NOMO-1 treated with DMSO at 0.1 percent for 48 hours (cell line): ENCODE measurements around the gene ERP27.

Experiments used
- DNase-seq: peaks from one replicate; lab custom pipeline; 2025; ENCODE audit not compliant: unreplicated experiment; lab: John Stamatoyannopoulos, UW

Gene ERP27

GRCh38 chr12:14937014-14937413 lies 1.3 kb downstream of the ERP27 start:
- no peak for DNase-seq

DNA sequence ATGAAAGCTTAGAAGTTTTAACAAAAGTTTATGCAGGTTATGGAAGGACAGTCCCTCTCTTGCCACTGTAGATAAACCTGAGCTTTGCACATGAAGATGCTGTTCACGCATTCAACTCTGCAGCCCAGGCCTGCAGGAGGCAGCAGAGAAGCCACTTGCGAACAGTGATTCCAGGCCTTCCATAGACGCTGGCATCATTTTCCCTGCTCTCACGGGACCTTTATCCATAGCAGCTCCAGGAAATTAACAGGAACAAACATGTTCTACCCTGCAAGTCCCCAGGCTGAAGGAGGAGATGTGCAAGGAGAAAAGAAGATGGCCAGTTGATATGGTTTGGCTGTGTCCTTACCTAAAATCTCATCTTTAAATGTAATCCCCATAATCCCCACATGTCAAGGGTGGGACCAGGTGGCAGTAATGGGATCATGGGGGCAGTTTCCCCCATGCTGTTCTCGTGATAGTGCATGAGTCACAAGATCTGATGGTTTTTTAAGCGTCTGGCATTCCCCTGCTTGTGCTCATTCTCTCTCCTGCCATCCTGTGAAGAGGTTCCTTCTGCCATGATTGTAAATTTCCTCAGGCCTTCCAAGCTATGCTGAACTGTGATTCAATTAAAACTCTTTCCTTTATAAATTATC lies 2.0 kb downstream of the ERP27 start:
- DNase-seq, result no peak

- DNase-seq, result no peak
Measured at GRCh38 chr12:14935031-14935430, 3.3 kb downstream of the ERP27 start.

- no peak for DNase-seq
Measured at GRCh38 chr12:14934511-14934910, 3.8 kb downstream of the ERP27 start.

DNA sequence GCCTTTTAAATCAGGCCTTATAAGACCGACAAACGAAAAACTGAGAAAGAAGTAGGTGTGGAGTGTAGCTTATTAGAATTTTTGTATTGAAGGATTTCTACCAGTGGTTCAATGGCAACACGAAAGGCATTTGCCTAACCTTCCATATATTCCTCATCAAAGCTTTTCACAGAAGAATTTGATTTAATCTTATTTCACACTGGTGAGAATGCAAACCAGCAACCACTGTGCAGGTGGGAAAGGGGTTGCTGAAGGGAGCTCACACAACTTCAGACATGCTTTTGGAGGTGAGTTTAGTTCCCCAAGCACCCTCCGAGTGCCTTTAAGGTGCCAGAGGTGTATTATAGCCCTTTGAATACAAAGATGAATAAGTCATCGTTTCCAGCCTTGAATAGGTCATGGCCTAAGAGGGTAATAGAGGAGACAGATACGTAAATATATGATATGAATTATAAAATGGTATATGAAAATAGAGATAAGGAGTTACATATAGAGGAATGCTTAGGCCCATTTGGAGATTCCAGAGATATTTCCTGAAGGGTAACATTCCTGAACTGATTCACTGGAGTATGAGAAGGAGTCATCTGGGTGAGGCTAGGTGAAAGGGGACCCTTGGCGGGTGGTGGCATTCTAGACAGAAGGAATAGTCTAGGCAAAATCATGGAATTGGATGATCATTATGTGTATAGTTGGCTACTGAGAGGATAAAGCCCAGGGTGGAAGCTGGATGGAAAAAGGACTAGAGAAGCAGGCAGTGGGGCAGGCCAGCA lies 6.4 kb downstream of the ERP27 start:
- DNase-seq, result no peak

DNA sequence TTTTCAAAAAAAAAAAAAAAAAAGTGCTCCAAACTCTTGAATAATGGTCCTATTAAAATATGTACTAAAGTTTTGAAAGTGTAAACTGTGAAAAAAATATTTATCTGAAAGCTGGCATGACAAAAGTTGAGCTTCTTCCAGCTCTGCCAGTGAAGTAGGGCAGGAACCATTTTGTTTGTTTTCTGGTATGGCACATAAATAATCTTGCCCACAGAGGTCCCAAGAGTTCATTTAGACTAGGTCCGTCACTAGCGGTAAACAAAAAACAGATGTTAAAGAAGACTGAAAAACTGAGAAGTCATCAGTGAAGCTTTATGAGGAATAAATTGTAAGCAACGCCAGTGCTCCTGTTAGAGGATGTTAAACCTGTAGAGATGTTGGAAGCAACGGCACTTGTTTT lies 7.0 kb downstream of the ERP27 start:
- DNase-seq, result no peak

GRCh38 chr12:14930299-14930698 lies 8.0 kb downstream of the ERP27 start:
- DNase-seq, result no peak

DNA sequence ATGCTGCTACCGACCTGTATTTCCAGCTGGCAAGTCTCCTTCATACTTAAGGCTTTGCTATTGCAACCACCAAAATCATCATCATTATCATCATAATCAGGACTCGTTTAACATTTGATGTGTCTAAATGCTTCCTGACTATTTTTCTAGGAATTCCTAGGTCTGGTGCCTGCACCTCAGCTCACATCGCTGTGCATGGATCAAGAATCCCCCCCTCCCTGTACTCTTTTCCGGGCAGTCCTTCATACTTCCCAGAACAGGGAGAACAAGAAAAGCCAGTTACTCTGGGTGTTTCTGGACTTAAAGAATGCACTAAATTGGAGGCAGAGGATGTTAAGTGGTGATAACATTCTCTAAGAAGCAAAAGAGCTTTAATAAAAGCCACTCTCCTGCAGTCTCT lies 9.4 kb downstream of the ERP27 start:
- no peak for DNase-seq

DNA sequence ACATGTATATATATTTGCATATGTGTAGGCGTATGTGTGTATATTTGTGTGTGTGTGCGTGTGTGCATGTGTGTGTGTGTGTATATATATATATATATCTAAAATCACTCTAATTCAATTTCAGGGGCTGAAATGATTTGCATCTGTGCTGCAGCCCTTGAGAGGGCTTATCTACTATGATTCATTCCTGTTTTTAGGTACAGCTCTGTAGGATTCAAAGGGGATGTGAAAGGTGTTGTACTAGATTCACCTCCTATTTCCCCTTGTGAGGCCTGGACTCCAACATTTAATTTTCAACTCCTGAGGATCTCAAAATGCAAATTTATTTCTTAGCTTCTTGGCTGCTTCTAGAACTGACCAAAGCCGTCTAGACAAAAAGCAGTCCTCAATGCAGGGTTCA lies 11.1 kb downstream of the ERP27 start:
- no peak for DNase-seq

- DNase-seq, result no peak
Measured at GRCh38 chr12:14924541-14924940, 13.8 kb downstream of the ERP27 start.

DNA sequence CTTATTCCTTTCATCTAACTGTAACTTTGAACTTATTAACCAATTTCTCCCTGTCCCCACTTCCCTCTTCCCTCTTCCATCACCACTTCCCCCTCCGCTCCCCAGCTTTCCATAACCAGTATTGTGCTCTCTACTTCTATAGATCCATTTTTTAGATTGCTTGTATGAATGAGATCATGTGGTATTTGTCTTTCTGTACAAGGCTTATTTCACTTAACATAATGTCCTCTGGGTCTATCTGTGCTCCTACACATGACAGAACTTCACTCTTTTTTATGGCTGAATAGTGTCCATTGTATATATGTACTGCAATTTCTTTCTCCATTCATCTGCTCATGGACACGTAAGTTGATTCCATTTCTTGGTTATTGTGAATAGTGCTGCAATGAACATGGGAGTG lies 14.4 kb downstream of the ERP27 start:
- no peak for DNase-seq

DNA sequence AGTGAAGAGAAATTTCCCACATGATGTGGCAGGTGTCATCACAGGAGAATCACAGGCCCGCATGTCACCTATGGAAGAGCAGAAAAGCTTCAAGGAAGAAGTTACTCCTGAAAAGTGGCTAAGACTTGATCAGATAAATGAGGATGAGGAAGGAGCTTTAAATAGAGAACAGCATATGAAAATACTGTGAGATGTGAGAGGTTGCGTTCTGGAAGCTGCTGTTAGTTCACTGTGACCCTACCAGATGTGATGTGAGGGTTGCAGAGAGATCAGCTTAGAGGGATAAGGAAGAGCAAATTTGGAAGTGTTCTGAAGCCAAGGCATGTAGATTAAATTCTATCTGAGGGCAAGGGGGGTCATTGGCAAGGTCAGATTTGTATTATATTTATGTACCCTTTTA lies 17.1 kb downstream of the ERP27 start:
- DNase-seq, result no peak

GRCh38 chr12:14920475-14921126 lies 17.7 kb downstream of the ERP27 start:
- DNase-seq, result no peak

DNA sequence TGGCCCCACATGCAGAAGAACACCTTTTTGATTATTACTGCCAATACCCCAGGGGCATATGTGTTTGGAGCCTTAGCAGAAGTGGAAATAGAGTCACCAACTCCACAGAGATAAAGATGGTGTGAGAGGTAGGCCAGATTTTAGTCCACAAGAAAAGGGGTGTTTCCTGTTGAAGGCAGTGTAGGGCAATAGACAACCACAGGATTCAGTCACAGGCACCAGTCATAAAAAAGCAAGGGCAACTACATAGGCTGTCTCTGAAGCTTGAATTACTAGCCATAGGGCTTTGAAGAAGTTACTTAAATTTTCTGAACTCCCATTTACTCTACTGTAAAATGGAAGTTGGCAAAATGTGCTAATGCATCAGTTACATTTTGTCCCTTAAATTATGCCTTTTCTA lies 18.9 kb downstream of the ERP27 start:
- DNase-seq, result no peak

GRCh38 chr12:14915736-14916135 lies 22.6 kb downstream of the ERP27 start:
- DNase-seq, result no peak

DNA sequence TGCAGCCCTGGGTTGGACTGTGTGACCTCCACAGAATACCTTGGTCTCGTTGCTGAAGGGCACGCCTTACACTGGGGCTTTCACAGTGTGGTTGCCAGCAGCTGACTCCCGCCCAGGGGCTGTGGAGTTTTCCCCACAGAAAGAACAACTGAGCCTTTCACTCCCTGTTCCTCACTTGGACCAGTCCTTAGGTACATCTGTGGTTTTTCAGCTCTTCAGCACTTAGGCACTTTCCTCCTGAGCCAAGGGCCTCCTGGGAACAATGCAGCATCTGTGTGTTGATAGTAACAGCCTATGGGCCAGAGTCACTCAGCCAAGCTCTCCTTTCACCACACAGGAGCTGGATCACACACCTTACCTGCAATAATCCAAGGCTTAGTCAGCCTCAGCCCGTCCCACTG lies 25.0 kb downstream of the ERP27 start:
- DNase-seq, result no peak

- DNase-seq, result no peak
Measured at GRCh38 chr12:14911131-14911530, 27.2 kb downstream of the ERP27 start.

DNA sequence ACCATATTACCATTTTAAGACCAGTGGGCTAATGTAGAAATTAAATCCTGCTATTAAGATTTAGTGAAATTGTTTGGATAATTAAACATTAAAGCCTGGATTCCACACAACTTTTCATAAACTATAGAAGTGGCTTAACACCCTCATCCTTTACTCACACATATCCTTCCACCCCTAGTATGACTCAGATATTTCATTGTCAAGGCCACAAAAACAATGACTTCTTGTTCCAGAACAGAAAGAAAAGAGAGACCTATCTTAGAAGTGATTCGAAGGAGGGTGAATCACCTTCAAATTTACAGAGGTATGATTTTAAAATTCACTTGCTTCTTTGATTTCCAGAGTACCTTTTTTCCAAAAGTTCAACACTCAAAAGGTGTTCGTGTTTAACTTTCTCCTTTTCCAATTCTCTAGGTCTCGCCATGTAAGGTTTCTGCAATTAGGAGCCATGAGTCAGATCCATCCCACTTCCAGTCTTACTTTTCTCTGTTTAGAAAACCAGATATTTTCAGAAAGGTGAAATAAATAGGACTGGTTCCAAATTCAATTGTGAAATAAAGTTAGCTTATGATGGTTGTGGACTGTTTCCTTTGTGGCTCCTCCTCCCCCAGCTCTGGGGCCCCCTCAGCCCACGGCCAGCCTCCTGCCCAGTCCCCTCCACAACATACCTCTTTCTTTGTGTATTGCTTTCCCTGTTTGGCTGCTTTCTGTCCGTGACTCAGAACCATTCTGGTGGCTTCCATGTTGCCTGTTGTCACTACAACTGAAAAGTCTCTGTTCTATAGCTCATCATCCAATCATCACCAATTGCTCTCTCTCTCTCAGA lies 28.0 kb downstream of the ERP27 start:
- DNase-seq, result no peak

GRCh38 chr12:14907953-14908352 lies 30.4 kb downstream of the ERP27 start:
- no peak for DNase-seq

- no peak for DNase-seq
Measured at GRCh38 chr12:14906114-14906513, 32.2 kb downstream of the ERP27 start.

GRCh38 chr12:14905269-14906004 lies 32.9 kb downstream of the ERP27 start:
- DNase-seq, result no peak
